ENCODE measurements around the gene ICE2. TPM values are rescaled to one million over a fixed set of nuclear protein-coding genes. Genes with fewer than 3 reads are reported as not detected.

ICE2 gene, protein sequence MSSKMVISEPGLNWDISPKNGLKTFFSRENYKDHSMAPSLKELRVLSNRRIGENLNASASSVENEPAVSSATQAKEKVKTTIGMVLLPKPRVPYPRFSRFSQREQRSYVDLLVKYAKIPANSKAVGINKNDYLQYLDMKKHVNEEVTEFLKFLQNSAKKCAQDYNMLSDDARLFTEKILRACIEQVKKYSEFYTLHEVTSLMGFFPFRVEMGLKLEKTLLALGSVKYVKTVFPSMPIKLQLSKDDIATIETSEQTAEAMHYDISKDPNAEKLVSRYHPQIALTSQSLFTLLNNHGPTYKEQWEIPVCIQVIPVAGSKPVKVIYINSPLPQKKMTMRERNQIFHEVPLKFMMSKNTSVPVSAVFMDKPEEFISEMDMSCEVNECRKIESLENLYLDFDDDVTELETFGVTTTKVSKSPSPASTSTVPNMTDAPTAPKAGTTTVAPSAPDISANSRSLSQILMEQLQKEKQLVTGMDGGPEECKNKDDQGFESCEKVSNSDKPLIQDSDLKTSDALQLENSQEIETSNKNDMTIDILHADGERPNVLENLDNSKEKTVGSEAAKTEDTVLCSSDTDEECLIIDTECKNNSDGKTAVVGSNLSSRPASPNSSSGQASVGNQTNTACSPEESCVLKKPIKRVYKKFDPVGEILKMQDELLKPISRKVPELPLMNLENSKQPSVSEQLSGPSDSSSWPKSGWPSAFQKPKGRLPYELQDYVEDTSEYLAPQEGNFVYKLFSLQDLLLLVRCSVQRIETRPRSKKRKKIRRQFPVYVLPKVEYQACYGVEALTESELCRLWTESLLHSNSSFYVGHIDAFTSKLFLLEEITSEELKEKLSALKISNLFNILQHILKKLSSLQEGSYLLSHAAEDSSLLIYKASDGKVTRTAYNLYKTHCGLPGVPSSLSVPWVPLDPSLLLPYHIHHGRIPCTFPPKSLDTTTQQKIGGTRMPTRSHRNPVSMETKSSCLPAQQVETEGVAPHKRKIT
- polyA plus RNA-seq (2013, experiment 1 of 2): 40.1 TPM
- 41.5 TPM for polyA plus RNA-seq (2013, experiment 2 of 2)

DNA sequence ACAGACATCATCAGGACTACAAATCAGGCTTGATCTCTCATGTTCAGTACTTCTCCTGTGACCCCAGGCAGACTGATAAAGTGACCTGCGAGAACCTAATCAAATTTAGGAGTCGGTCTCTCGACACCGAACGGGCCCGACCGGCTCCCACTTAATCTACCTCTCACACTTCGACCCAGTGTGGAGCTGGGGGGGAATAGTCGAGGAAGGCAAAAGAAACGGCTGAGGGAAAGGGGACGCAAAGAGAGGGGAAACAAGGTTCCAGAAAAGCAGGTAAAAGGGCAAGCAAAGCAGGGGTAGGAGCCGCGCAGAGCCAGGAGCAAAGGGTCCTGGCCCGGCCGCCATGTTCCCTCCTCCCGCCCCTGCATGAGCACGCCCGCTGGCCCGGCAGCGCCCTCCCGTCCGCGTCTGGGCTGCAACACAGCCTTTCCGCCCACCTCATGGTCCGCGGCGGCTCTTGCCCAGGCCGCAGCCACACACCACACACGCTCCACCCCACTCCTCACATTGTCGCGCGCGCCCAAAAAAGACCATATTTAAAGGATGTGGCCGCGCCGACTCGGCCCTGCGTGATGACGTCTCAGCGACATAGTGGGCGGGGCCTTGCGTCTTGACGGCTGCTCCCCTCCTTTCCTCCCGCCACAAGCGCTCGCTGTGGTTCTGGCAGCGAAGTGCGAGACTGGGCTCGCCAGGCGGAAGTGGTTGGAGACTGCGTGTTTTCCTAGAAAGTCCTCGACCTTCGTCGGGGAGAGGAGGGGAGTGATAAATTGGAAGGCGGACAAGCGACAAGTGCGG lies at the start of gene ICE2:
TSS of gene ICE2 (minus strand) at position 577 of the 795 bp plus-strand sequence. CDS start 1,165 bp downstream, outside the sequence.
- H3K23ac ChIP-seq (ENCODE audit: low read length): peak within 1 kb of the TSS; percentile 96
- peak; percentile 98 for DNase-seq
- H3K79me2 ChIP-seq (ENCODE audit: control insufficient read depth, insufficient read depth, low read length): peaks cover 9% of the 10 kb centered on the region
- peak within 1 kb of the TSS; percentile 92 for H3K56ac ChIP-seq (ENCODE audit: low read length)
- peak within 1 kb of the TSS; percentile 78 for H3K27ac ChIP-seq (ENCODE audit: low read depth, low read length)
- no peaks in the 10 kb centered on the region for H3K27me3 ChIP-seq (ENCODE audit: insufficient read depth, low read length, poor library complexity)
- H3K4ac ChIP-seq (ENCODE audit: low read depth, low read length): peak within 1 kb of the TSS; percentile 17
- no CpG with 5 or more reads among the region's 57 CpGs for WGBS (ENCODE audit: extremely low coverage, insufficient coverage, low lambda C conversion rate)
- H3K9ac ChIP-seq (ENCODE audit: low read length): peak within 1 kb of the TSS; percentile 96
- peak within 1 kb of the TSS; percentile 34 for H3K18ac ChIP-seq (ENCODE audit: low read length)
- H2BK5ac ChIP-seq (ENCODE audit: low read length): peak within 1 kb of the TSS; percentile 95
- peak within 1 kb of the TSS; percentile 75 for H3K4me2 ChIP-seq (ENCODE audit: low read length)
- H2BK15ac ChIP-seq (replicated peaks; ENCODE audit: low read depth): no peak within 1 kb of the TSS
- peak within 1 kb of the TSS; percentile 72 for H3K4me3 ChIP-seq (ENCODE audit: low read length)
- no peak within 1 kb of the TSS for H2AK5ac ChIP-seq (ENCODE audit: low read length)
- H3K36me3 ChIP-seq (ENCODE audit: control insufficient read depth, insufficient read depth, low read length): no peaks in the 10 kb centered on the region
- peaks cover 2% of the 10 kb centered on the region for H3K79me1 ChIP-seq (ENCODE audit: low read length)
- peak within 1 kb of the TSS; percentile 35 for H4K5ac ChIP-seq (ENCODE audit: low read length)
- H2BK120ac ChIP-seq (ENCODE audit: low read depth, low read length): no peak within 1 kb of the TSS
- H3K4me1 ChIP-seq (ENCODE audit: control insufficient read depth, low read depth, low read length): no peaks in the 10 kb centered on the region
- no peak within 1 kb of the TSS for H4K8ac ChIP-seq (ENCODE audit: low read depth, low read length)

DNA sequence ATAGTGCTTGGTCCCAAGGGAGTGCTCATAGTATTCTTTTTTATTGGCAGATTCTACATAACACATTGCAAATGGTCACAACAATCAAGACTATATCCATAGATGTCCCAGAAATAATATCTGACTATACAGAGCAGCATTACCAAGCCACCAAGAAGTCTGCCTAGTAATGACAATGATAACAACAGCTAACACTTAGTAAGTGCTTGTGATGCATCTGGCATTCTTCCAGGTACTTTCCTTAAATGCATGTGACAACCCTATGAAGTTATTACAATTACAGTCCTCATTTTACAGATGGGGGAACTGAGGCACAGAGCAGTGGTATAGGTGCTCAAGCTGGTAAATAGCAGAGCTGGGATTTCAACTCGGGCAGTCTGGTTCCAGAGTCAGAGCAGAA lies 49.6 kb upstream of the ICE2 start:
- no peak for DNase-seq
- Histone ChIP-seq H3K9ac (ENCODE audit: low read length) (no peak overlapping the region), H3K4ac (ENCODE audit: low read depth, low read length) (no peak overlapping the region), H2BK120ac (ENCODE audit: low read depth, low read length) (no peak overlapping the region), H3K79me2 (ENCODE audit: control insufficient read depth, insufficient read depth, low read length) (no peaks in the 10 kb centered on the region), H3K27me3 (ENCODE audit: insufficient read depth, low read length, poor library complexity) (no peaks in the 10 kb centered on the region), H3K23ac (ENCODE audit: low read length) (no peak overlapping the region), H3K27ac (ENCODE audit: low read depth, low read length) (no peak overlapping the region), H3K36me3 (ENCODE audit: control insufficient read depth, insufficient read depth, low read length) (no peaks in the 10 kb centered on the region), H3K4me2 (ENCODE audit: low read length) (no peak overlapping the region), H2BK15ac (replicated peaks; ENCODE audit: low read depth) (no peak overlapping the region), H3K4me1 (ENCODE audit: control insufficient read depth, low read depth, low read length) (no peaks in the 10 kb centered on the region), H3K56ac (ENCODE audit: low read length) (no peak overlapping the region), H2AK5ac (ENCODE audit: low read length) (no peak overlapping the region), H3K18ac (ENCODE audit: low read length) (no peak overlapping the region), H3K4me3 (ENCODE audit: low read length) (no peak overlapping the region), H2BK5ac (ENCODE audit: low read length) (no peak overlapping the region), H3K79me1 (ENCODE audit: low read length) (no peaks in the 10 kb centered on the region), H4K8ac (ENCODE audit: low read depth, low read length) (no peak overlapping the region), H4K5ac (ENCODE audit: low read length) (no peak overlapping the region)
- no CpG with 5 or more reads among the region's 1 CpG for whole genome bisulfite sequencing (ENCODE audit: extremely low coverage, insufficient coverage, low lambda C conversion rate)

DNA sequence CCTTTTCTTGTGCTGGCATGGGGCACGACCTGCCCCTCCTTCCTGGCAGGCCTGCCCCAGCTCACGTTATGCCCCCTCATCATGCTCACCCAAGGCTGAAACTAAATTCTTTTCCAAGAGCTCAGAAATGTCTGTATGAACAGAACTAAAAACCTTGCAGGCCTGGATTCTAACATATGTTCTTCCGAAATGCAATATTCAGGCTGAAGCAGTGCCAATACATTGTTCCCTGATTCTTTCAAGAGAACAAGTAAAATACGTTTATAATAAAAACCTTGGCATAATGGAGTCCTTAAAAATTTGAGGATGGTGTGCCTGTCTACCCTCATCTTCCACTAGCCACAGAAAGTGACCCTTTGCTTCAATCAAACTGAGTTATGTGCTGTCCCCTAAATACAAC lies 48.5 kb upstream of the ICE2 start:
- Histone ChIP-seq H3K79me2 (ENCODE audit: control insufficient read depth, insufficient read depth, low read length) (no peaks in the 10 kb centered on the region), H2BK5ac (ENCODE audit: low read length) (no peak overlapping the region), H4K8ac (ENCODE audit: low read depth, low read length) (no peak overlapping the region), H3K27me3 (ENCODE audit: insufficient read depth, low read length, poor library complexity) (no peaks in the 10 kb centered on the region), H3K4ac (ENCODE audit: low read depth, low read length) (no peak overlapping the region), H2AK5ac (ENCODE audit: low read length) (no peak overlapping the region), H3K23ac (ENCODE audit: low read length) (no peak overlapping the region), H3K79me1 (ENCODE audit: low read length) (no peaks in the 10 kb centered on the region), H3K9ac (ENCODE audit: low read length) (no peak overlapping the region), H3K56ac (ENCODE audit: low read length) (no peak overlapping the region), H3K4me3 (ENCODE audit: low read length) (no peak overlapping the region), H3K27ac (ENCODE audit: low read depth, low read length) (no peak overlapping the region), H3K18ac (ENCODE audit: low read length) (no peak overlapping the region), H3K36me3 (ENCODE audit: control insufficient read depth, insufficient read depth, low read length) (no peaks in the 10 kb centered on the region), H4K5ac (ENCODE audit: low read length) (no peak overlapping the region), H3K4me2 (ENCODE audit: low read length) (no peak overlapping the region), H2BK15ac (replicated peaks; ENCODE audit: low read depth) (no peak overlapping the region), H2BK120ac (ENCODE audit: low read depth, low read length) (no peak overlapping the region), H3K4me1 (ENCODE audit: control insufficient read depth, low read depth, low read length) (no peaks in the 10 kb centered on the region)
- DNase-seq: no peak
- no CpG with 5 or more reads among the region's 4 CpGs for WGBS (ENCODE audit: extremely low coverage, insufficient coverage, low lambda C conversion rate)

DNA sequence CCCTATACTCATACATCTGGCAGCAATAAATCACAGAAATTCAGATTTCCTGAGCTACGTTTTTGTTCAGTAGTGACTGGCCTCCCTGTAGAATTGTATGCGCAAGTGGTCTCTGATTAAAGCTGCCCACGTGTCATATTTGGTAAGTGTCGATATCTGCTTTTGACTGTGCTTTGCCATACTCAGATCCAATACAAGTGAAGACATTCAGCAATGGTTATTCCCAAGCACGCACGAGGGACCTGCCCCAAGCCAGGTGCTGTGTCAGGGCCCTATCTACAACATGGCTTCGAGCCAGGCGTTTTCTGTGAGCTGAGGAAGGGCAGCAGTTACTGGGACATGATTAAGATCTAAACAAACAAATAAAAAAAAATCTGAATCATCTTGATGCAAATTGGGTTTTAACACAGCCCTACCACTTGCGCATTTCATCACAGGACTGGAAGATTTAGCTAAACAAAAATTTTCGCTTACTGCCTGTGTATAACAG lies 47.2 kb upstream of the ICE2 start:
- no peak overlapping the region for H3K9ac ChIP-seq (ENCODE audit: low read length)
- H3K27me3 ChIP-seq (ENCODE audit: insufficient read depth, low read length, poor library complexity): no peaks in the 10 kb centered on the region
- no peaks in the 10 kb centered on the region for H3K79me2 ChIP-seq (ENCODE audit: control insufficient read depth, insufficient read depth, low read length)
- WGBS (ENCODE audit: extremely low coverage, insufficient coverage, low lambda C conversion rate): no CpG with 5 or more reads among the region's 10 CpGs
- no peak overlapping the region for H3K56ac ChIP-seq (ENCODE audit: low read length)
- no peak overlapping the region for H3K4ac ChIP-seq (ENCODE audit: low read depth, low read length)
- H2BK5ac ChIP-seq (ENCODE audit: low read length): no peak overlapping the region
- H3K18ac ChIP-seq (ENCODE audit: low read length): no peak overlapping the region
- no peak overlapping the region for H3K27ac ChIP-seq (ENCODE audit: low read depth, low read length)
- H3K4me3 ChIP-seq (ENCODE audit: low read length): no peak overlapping the region
- no peaks in the 10 kb centered on the region for H3K4me1 ChIP-seq (ENCODE audit: control insufficient read depth, low read depth, low read length)
- no peak for DNase-seq
- H3K4me2 ChIP-seq (ENCODE audit: low read length): no peak overlapping the region
- H2BK120ac ChIP-seq (ENCODE audit: low read depth, low read length): no peak overlapping the region
- H3K36me3 ChIP-seq (ENCODE audit: control insufficient read depth, insufficient read depth, low read length): no peaks in the 10 kb centered on the region
- no peak overlapping the region for H4K5ac ChIP-seq (ENCODE audit: low read length)
- no peaks in the 10 kb centered on the region for H3K79me1 ChIP-seq (ENCODE audit: low read length)
- no peak overlapping the region for H2BK15ac ChIP-seq (replicated peaks; ENCODE audit: low read depth)
- H2AK5ac ChIP-seq (ENCODE audit: low read length): no peak overlapping the region
- H3K23ac ChIP-seq (ENCODE audit: low read length): no peak overlapping the region
- no peak overlapping the region for H4K8ac ChIP-seq (ENCODE audit: low read depth, low read length)

DNA sequence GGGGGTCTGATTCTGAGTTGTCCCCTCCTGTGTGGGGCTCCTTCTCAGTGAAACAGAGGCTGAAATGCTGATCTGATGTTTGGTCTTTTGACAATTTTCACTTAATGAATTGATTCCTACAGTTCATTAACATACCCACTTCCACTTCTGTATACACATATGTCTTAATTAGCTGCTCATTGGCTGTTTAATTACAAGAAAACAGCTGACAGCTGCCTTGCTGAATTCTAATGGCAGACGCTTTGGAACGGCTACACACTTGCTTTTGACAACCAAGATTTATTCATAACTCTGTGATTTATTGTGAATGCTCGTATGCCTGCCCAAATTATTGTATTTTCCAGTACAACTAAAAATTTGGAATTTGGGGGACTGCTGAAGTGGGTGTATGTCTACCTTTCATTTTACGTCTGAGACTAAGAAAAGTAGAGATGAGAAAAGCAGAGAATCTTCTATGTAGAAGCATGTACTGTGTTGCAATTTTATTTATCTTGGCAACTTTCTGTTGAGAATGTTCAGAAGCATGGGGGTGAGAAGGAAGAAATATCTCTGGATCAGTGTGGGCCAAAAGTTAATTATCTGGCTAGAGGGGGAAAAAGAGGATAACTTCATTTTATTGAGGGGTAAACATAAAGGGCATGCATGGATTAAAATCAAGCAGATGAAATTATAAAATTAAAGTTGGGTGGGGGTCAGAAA lies 46.5 kb upstream of the ICE2 start:
- Histone ChIP-seq H3K9ac (ENCODE audit: low read length) (no peak overlapping the region), H3K4me2 (ENCODE audit: low read length) (no peak overlapping the region), H2BK15ac (replicated peaks; ENCODE audit: low read depth) (no peak overlapping the region), H3K4me1 (ENCODE audit: control insufficient read depth, low read depth, low read length) (no peaks in the 10 kb centered on the region), H3K23ac (ENCODE audit: low read length) (no peak overlapping the region), H3K4me3 (ENCODE audit: low read length) (no peak overlapping the region), H3K27me3 (ENCODE audit: insufficient read depth, low read length, poor library complexity) (no peaks in the 10 kb centered on the region), H3K4ac (ENCODE audit: low read depth, low read length) (no peak overlapping the region), H4K8ac (ENCODE audit: low read depth, low read length) (no peak overlapping the region), H3K27ac (ENCODE audit: low read depth, low read length) (no peak overlapping the region), H2BK120ac (ENCODE audit: low read depth, low read length) (no peak overlapping the region), H3K79me1 (ENCODE audit: low read length) (no peaks in the 10 kb centered on the region), H2AK5ac (ENCODE audit: low read length) (no peak overlapping the region), H3K18ac (ENCODE audit: low read length) (no peak overlapping the region), H4K5ac (ENCODE audit: low read length) (no peak overlapping the region), H3K36me3 (ENCODE audit: control insufficient read depth, insufficient read depth, low read length) (no peaks in the 10 kb centered on the region), H3K56ac (ENCODE audit: low read length) (no peak overlapping the region), H3K79me2 (ENCODE audit: control insufficient read depth, insufficient read depth, low read length) (no peaks in the 10 kb centered on the region), H2BK5ac (ENCODE audit: low read length) (no peak overlapping the region)
- DNase-seq: no peak
- WGBS (ENCODE audit: extremely low coverage, insufficient coverage, low lambda C conversion rate): no CpG with 5 or more reads among the region's 4 CpGs
